GM18508 (cell line): Measurements from ENCODE around the gene NPEPPS.
"Not testable (repeated sequence)": the region's sequence is repeated elsewhere in the genome, so short reads cannot be mapped to it uniquely, and the experiment has no call there.

Experiments used
- ATAC-seq: cut with Tn5 transposase; IDR thresholded peaks from one replicate; pipeline ENCODE4 v1.9.1; 2021; ENCODE audit warnings: moderate number of reproducible peaks; ENCODE audit not compliant: insufficient read depth, unreplicated experiment

The NPEPPS gene

GRCh38 chr17:47556108-47556507 is 25.2 kb downstream of the NPEPPS start:
- not testable (repeated sequence) for ATAC-seq

- ATAC-seq: not testable (repeated sequence)
Measured at GRCh38 chr17:47560517-47561043, 29.7 kb downstream of the NPEPPS start.

GRCh38 chr17:47561698-47562405 is 30.9 kb downstream of the NPEPPS start:
- not testable (repeated sequence) for ATAC-seq

- ATAC-seq: not testable (repeated sequence)
Measured at GRCh38 chr17:47562406-47562705, 31.4 kb downstream of the NPEPPS start.

GRCh38 chr17:47567261-47567660 is 36.4 kb downstream of the NPEPPS start:
- not testable (repeated sequence) for ATAC-seq

- not testable (repeated sequence) for ATAC-seq
Measured at GRCh38 chr17:47572561-47572960, 41.7 kb downstream of the NPEPPS start.

- not testable (repeated sequence) for ATAC-seq
Measured at GRCh38 chr17:47582416-47582815, 51.5 kb downstream of the NPEPPS start.

- not testable (repeated sequence) for ATAC-seq
Measured at GRCh38 chr17:47586378-47587055, 55.6 kb downstream of the NPEPPS start.

- not testable (repeated sequence) for ATAC-seq
Measured at GRCh38 chr17:47593522-47593921, 62.6 kb downstream of the NPEPPS start.

GRCh38 chr17:47603830-47604597 is 73.1 kb downstream of the NPEPPS start:
- ATAC-seq: no peak

GRCh38 chr17:47604598-47604927 is 73.7 kb downstream of the NPEPPS start:
- ATAC-seq: no peak

GRCh38 chr17:47605011-47605410 is 74.1 kb downstream of the NPEPPS start:
- ATAC-seq: no peak

- ATAC-seq: no peak
Measured at GRCh38 chr17:47607481-47607880, 76.6 kb downstream of the NPEPPS start.

GRCh38 chr17:47611372-47612350 is 80.8 kb downstream of the NPEPPS start:
- ATAC-seq: no peak

GRCh38 chr17:47615766-47616424 is 85.0 kb downstream of the NPEPPS start:
- no peak for ATAC-seq

GRCh38 chr17:47618410-47618809 is 87.5 kb downstream of the NPEPPS start:
- no peak for ATAC-seq

GRCh38 chr17:47620503-47621245 is 89.8 kb downstream of the NPEPPS start:
- ATAC-seq: no peak

- no peak for ATAC-seq
Measured at GRCh38 chr17:47621293-47622179, 90.6 kb downstream of the NPEPPS start.
